GM21423 (cell line): Measurements from ENCODE around the gene SENP6.
A peak's percentile ranks its signal among the peaks of the same experiment; 100 is the strongest.

Source experiments
- ATAC-seq: cut with Tn5 transposase; IDR thresholded peaks from one replicate; pipeline ENCODE4 v1.9.1; 2021; ENCODE audit warnings: mild to moderate bottlenecking, moderate library complexity; ENCODE audit not compliant: unreplicated experiment

SENP6 gene

DNA sequence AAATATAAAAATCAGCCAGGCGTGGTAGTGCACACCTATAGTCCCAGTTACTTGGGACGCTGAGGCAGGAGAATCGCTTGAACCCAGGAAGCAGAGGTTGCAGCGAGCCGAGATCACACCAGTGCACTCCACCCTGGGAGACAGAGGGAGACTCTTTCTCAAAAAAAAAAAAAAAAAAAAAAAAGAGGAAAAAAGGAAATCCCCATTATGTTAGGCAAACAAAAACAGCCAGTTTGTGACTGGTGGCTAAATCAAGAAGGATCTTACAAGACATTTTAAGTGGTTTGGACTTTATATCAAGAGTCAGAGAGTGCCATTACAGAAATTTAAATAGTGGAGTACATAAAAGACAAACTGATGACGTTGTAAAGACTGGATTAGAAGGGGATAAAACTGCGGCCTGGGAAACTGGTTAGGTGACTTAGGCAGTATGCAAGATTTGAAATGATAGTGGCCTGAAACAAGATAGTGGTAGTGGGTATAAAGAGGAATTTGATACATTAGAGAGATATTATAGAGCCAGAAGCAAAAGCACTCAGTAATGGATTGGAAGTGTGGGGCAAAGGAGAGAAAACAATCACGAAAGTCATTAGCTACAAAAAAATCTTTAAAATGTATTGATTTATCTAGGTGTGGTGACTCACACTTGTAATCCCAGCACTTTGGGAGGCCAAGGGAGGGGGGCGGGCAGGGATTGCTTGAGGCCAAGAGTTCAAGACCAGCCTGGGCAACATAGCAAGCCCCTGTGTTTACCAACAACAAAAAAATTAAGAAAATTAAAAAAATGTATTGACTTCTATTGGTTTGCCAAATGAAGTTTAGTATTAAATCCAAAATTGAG, 145.7 kb downstream of the SENP6 start:
- ATAC-seq: no peak

DNA sequence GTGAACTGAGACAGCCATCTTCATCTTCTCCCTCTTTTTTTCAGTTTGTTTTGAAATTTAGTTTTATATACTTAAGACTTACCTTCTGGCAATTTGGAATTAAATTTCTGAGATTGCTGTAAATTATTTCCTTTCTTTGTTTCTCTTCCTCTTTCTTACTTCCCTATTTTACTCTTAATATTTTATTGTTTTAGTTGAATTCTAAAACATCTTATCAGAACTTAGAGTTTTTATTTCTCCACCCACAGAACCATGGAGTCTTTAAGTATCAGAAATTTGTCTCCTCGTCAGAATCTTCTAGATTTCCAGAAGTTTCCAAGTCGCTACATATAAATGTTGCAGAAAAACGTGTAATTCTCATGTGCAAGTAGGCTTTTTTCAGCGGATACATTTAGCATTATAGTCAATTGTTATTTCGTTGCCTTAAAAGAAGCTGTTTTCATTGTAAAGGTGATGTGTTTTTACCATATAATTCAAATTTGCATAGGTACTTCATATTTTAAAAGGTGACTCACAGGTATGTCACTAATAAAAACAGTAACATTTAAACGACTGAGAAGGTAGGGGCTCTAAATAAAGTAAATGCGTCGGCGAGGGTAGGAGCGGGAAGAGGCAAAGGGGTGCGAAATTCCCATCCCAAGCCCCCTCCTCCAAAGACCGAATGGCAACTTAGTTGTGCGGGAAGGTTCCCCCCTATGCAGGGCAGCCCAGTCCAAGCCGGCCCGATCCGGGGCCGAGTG, 146.5 kb downstream of the SENP6 start:
- peak; percentile 2 for ATAC-seq

GRCh38 chr6:75748743-75749538, 147.3 kb downstream of the SENP6 start, which contains the start of gene MYO6:
Gene MYO6 (plus strand): TSS chr6:75749239. CDS start chr6:75817548, 68,309 bp downstream.
- ATAC-seq: peak; percentile 78

- ATAC-seq: no peak
These were observed 149.8 kb downstream of the SENP6 start for GRCh38 chr6:75751443-75751842.

DNA sequence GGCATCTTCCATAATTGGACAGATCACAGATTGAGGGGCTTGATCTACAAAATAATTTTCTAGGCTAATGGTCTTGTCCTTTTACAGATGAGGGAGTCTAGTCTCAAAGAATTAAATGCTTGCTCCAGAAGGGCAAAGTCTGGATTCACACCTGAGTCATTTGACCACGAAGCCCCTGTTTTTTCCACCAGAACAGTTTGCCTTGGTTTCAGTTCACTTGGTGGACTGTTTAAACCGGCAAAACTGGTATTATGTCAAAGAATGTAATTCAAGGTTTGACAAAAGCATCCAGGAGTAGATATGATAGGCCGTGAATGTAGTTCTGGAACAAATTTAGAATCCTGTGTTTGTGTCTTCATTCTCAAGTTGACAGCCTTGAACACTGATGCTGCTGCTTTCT, 150.7 kb downstream of the SENP6 start:
- ATAC-seq: no peak

DNA sequence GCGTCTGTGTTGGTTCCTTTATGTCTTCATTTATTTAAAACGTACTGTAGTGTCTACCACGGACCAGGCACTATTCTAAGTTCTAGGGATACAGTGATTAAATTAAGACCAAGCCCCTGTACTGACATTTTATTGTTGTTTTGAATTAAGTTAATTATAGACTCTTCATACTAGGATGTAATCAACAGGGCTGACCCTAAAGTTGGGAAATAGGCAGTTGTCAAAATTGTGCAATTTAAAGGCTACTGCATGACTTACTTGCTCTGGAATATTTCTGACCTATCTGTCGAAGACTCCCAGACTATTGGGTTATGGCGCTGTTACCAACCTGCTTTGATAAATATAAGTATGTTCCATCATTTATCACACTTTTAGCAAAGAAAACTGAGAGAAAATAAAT, 154.0 kb downstream of the SENP6 start:
- no peak for ATAC-seq

DNA sequence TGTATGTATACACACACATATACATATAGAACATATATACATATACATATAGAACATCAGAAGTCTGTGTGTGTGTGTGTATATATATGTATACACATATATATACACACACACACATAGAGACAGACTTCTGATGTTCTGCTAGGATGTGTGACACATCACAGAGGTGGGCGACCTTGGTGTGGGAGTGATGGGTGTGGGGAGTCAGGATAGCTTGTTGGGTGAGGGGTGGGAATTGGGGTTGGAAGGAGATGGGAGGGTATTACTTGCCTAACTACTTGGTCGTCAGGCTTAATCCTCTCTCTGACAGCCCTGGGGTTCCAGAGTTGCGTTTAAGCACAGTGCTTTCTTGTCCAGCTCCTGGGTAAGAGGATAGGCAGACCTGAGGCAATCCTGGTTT, 155.6 kb downstream of the SENP6 start:
- no peak for ATAC-seq

GRCh38 chr6:75758061-75758460, 156.4 kb downstream of the SENP6 start:
- ATAC-seq: no peak

GRCh38 chr6:75759207-75759606, 157.5 kb downstream of the SENP6 start:
- ATAC-seq: no peak

GRCh38 chr6:75760320-75760719, 158.6 kb downstream of the SENP6 start:
- no peak for ATAC-seq

DNA sequence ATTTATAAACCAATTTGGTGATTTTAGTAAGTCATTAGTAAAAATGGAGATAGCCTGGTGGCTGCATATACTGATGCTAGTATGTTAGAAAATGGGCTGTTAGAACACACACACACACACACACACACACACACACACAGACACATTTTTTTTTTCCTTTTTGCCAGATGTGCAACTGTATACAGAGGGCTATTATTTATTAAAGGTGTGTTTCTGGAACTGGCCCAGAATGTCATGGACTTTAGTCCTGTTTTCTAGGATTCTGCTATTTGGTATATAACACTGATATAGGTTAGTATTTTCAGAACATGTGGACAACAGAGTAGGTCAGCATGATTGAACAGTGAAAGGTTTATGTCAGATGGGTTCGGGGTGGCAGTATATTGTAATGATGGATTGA, 159.8 kb downstream of the SENP6 start:
- no peak for ATAC-seq

- no peak for ATAC-seq
These were observed 160.4 kb downstream of the SENP6 start for GRCh38 chr6:75762063-75762462.

GRCh38 chr6:75766387-75766786, 164.7 kb downstream of the SENP6 start:
- ATAC-seq: no peak
